K562 (cell line): Measurements from ENCODE around the gene DLK1. TPM values are rescaled to one million over a fixed set of nuclear protein-coding genes. Genes with fewer than 3 reads are reported as not detected.

ENCODE experiments used
- CBX5 ChIP-seq: IDR thresholded peaks from 2 replicates; pipeline ENCODE4 v1.6.1; 2014; ENCODE audit warnings: low read depth, borderline replicate concordance
- FOSL1 ChIP-seq: fragments of 200-800 bp; sonication (Bioruptor generic); conservative IDR thresholded peaks from 2 replicates; pipeline ENCODE4 v1.6.1; 2016; ENCODE audit warnings: missing genetic modification characterization, missing compliant biosample characterization
- RBFOX2 ChIP-seq: fragments of 200-400 bp; formaldehyde crosslinking; IDR thresholded peaks from 2 replicates; pipeline ENCODE4 v1.6.1; 2017; ENCODE audit warnings: low read depth, mild to moderate bottlenecking, low read length, moderate library complexity
- TFAM ChIP-seq: fragments of 250-450 bp; sonication (Bioruptor Pico); conservative IDR thresholded peaks from 2 replicates; pipeline ENCODE4 v1.5.0; 2021; ENCODE audit warnings: mild to moderate bottlenecking, moderate library complexity
- VEZF1 ChIP-seq: fragments of 200-800 bp; sonication (Bioruptor generic); IDR thresholded peaks from 2 replicates; pipeline ENCODE4 v1.6.1; 2017; ENCODE audit warnings: missing genetic modification characterization, missing compliant biosample characterization
- ZNF253 ChIP-seq: fragments of 250-450 bp; sonication (Bioruptor Pico); conservative IDR thresholded peaks from 2 replicates; pipeline ENCODE4 v1.6.1; 2021; ENCODE audit warnings: mild to moderate bottlenecking
- polyA plus RNA-seq, 8 experiments: library from polyadenylated mRNA; depleted of rRNA in 4 of 8; stranded (reverse) in 5 of 8; unstranded in 3 of 8; fragments of >200 nt; fragmentation: Nextera tagmentation in 2 of 8; fragmentation: Illumina TruSeq in 1 of 8; extraction: Ambion mirVana in 2 of 8; extraction: Trizol in 1 of 8; gene quantifications; 2 replicates each; pipeline versions ENCODE4 v1.2.1 to v1.2.3, GENCODE V29; 2011 to 2014; ENCODE audit warnings: inconsistent platforms in 1 of 8, missing spikeins in 1 of 8
- total RNA-seq, 7 experiments: library from RNA; depleted of rRNA in 6 of 7; stranded (reverse); fragments of >200 nt in 6 of 7; fragmentation: Illumina TruSeq in 2 of 7; extraction: Trizol in 2 of 7; gene quantifications; 2 replicates each; pipeline versions ENCODE4 v1.2.1 to v1.2.3, GENCODE V29; 2011 to 2021; ENCODE audit warnings: low replicate concordance in 1 of 7
- TF ChIP-seq, protein P1 (sequence below): IDR thresholded peaks from 2 replicates; pipeline ENCODE4 v1.6.1; 2011; ENCODE audit warnings: borderline replicate concordance, low read depth, mild to moderate bottlenecking, moderate library complexity, low read length; ENCODE audit not compliant: insufficient read depth, poor library complexity, severe bottlenecking

Gene DLK1
- total and polyA plus RNA-seq, 9 of the 15 experiments (the other 6 are each of a cell fraction or from before 2014, with no cell fraction given): 4.4 to 97.2 (median 15.3) TPM

GRCh38 chr14:100709289-100710284, 17.1 kb upstream of the DLK1 start (continued):
- TF ChIP-seq, protein P1, sequence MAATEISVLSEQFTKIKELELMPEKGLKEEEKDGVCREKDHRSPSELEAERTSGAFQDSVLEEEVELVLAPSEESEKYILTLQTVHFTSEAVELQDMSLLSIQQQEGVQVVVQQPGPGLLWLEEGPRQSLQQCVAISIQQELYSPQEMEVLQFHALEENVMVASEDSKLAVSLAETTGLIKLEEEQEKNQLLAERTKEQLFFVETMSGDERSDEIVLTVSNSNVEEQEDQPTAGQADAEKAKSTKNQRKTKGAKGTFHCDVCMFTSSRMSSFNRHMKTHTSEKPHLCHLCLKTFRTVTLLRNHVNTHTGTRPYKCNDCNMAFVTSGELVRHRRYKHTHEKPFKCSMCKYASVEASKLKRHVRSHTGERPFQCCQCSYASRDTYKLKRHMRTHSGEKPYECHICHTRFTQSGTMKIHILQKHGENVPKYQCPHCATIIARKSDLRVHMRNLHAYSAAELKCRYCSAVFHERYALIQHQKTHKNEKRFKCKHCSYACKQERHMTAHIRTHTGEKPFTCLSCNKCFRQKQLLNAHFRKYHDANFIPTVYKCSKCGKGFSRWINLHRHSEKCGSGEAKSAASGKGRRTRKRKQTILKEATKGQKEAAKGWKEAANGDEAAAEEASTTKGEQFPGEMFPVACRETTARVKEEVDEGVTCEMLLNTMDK: no peak
- TF ChIP-seq TFAM (CRISPR knock-in tag) (no peak), VEZF1 (CRISPR knock-in tag) (no peak), FOSL1 (tag) (no peak), ZNF253 (no peak), CBX5 (no peak), RBFOX2 (no peak)
